ENCODE results near the gene RALY.

DNA sequence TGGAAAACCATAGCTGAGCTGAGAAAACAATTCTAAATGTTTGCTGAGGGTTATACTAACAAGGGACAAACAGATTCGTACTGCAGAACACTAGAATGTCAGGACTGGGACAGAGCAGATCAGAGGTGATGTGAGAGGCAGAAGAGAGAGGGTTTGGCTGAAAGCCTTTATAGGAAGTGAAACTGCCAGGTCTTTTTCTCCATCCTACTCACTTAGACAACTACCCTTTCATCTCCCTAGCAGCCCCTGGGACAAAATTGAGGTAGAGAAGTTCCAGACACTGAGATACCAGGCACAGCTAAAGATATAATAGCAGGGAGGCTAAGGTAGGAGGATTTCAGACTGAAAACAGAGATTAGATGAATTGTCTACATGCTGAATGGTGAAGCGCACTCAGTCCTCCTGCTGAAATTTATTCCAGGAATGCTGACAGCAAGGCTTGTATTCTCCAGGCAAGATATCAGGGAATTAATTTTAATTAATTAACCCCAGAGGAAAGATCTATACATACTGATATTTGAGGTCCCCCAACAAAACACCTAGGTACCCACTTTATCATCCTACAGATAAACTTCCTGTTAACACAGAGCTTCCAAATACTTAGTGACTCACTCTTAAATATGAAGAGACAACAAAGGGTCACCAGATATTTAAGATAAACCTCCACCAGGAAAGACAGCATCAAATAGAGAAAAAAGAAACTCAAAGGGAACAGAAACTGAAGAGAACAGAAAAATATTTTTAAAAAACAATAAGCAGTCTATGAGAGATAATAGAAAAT is 130.9 kb downstream of the RALY start:
- TF ChIP-seq, protein P1, sequence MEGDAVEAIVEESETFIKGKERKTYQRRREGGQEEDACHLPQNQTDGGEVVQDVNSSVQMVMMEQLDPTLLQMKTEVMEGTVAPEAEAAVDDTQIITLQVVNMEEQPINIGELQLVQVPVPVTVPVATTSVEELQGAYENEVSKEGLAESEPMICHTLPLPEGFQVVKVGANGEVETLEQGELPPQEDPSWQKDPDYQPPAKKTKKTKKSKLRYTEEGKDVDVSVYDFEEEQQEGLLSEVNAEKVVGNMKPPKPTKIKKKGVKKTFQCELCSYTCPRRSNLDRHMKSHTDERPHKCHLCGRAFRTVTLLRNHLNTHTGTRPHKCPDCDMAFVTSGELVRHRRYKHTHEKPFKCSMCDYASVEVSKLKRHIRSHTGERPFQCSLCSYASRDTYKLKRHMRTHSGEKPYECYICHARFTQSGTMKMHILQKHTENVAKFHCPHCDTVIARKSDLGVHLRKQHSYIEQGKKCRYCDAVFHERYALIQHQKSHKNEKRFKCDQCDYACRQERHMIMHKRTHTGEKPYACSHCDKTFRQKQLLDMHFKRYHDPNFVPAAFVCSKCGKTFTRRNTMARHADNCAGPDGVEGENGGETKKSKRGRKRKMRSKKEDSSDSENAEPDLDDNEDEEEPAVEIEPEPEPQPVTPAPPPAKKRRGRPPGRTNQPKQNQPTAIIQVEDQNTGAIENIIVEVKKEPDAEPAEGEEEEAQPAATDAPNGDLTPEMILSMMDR (IDR thresholded peaks at IDR 0.05), result no peak
- TF ChIP-seq POLR2A (IDR thresholded peaks at IDR 0.05), result no peak

Measured in body of pancreas (tissue), 4 donors.